ENCODE results near the gene TUBB4A.

Gene TUBB4A

GRCh38 chr19:6465663-6466062, 36.4 kb downstream of the TUBB4A start:
- no peak for DNase-seq

- DNase-seq, result no peak
Observed at GRCh38 chr19:6465006-6465405, 37.1 kb downstream of the TUBB4A start.

GRCh38 chr19:6464070-6464873, 37.8 kb downstream of the TUBB4A start, which contains the start of gene CRB3:
CRB3 (plus strand) TSS chr19:6464271; CDS start chr19:6464702, 431 bp downstream.
- DNase-seq, result peak; percentile 36

- peak; percentile 99 for DNase-seq
Observed at GRCh38 chr19:6460099-6460884, 41.8 kb downstream of the TUBB4A start.

GRCh38 chr19:6459262-6460098, 42.6 kb downstream of the TUBB4A start, which contains the start of gene SLC25A23:
SLC25A23 (minus strand) TSS chr19:6459792; CDS start chr19:6459628, 164 bp downstream.
- peak; percentile 80 for DNase-seq

GRCh38 chr19:6458695-6459261, 43.3 kb downstream of the TUBB4A start:
- DNase-seq, result no peak

- no peak for DNase-seq
Observed at GRCh38 chr19:6457958-6458694, 44.0 kb downstream of the TUBB4A start.

- DNase-seq, result no peak
Observed at GRCh38 chr19:6455924-6456323, 46.2 kb downstream of the TUBB4A start.

- DNase-seq, result no peak
Observed at GRCh38 chr19:6453951-6454565, 48.1 kb downstream of the TUBB4A start.

- no peak for DNase-seq
Observed at GRCh38 chr19:6452899-6453298, 49.2 kb downstream of the TUBB4A start.

- no peak for DNase-seq
Observed at GRCh38 chr19:6452223-6452614, 49.9 kb downstream of the TUBB4A start.

GRCh38 chr19:6451583-6452222, 50.4 kb downstream of the TUBB4A start:
- no peak for DNase-seq

GRCh38 chr19:6450166-6450565, 51.9 kb downstream of the TUBB4A start:
- DNase-seq, result no peak

GRCh38 chr19:6448045-6448444, 54.1 kb downstream of the TUBB4A start:
- DNase-seq, result no peak

- no peak for DNase-seq
Observed at GRCh38 chr19:6446452-6446851, 55.7 kb downstream of the TUBB4A start.
